GM19193 (cell line): ENCODE data around the gene BAIAP3.
A peak's percentile ranks its signal among the peaks of the same experiment; 100 is the strongest.

ENCODE experiments used
- POLR2A ChIP-seq: IDR thresholded peaks from 4 replicates; pipeline ENCODE4 v1.6.1; 2011; ENCODE audit not compliant: insufficient read depth, insufficient read length; ENCODE audit errors: extremely low read depth

The BAIAP3 gene

DNA sequence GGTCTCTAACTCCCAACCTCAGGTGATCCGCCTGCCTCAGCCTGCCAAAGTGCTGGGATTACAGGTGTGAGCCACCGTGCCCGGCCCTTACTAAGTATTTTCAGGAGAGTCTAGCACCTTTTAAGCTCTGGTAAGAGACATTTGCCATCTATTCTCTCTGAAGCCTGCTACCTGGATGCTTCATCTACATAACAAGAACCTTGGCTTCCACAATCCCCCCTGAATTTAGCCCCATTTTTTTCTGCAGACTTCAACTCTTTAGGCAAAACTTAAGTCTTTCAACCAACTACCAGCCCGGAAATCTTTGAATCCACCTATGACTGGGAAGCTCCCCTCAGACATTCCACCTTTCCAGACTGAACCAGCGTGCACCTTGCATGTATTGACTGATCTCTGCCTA lies 38.0 kb upstream of the BAIAP3 start:
- TF ChIP-seq POLR2A: no peak

DNA sequence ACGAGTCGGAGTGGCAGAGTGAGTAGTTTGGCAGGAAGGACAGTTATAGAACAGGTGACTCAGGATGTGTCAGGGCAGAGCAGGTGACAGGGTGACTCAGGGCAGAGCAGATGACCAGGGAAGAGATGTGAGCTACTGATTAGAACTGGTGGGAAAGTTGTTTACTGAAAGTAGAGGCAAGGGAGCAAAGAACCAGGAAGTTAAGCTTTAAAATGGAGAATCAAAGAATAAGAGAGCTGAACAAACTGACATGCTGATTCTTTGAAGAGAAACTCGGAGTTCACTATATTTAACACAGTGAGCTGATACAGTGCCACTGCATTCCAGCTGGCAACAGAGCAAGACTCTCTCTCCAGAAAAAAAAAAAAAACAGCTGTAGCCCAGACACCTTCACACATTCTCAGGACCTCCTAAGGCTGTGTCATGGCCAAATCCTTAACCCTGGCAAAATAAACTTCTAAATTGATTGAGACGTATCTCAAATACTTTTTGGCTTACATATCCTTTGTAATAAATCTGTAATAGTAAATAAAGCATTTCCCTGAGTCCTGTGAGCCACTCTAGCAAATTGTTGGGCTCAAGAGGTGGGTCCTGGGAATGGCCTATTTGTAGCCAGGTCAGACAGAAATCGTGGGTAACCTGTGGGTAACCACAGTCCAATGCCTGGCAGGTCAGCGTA lies 36.3 kb upstream of the BAIAP3 start:
- TF ChIP-seq POLR2A: no peak

DNA sequence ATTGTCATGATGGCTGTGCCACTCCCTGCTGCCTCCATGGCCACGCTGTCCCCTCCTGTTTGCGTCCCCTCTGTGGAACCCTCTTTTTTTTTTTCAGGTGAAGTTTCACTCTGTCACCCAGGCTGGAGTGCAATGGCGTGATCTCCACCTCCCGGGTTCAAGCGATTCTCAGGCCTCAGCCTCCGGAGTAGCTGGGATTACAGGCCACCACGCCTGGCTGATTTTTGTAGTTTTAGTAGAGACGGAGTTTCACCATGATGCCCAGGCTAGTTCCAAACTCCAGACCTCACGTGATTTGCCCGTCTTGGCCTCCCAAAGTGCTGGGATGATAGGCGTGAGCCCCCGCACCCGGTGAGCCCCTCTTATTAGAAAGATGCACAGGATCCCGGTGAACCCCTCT lies 35.0 kb upstream of the BAIAP3 start:
- TF ChIP-seq POLR2A: no peak

DNA sequence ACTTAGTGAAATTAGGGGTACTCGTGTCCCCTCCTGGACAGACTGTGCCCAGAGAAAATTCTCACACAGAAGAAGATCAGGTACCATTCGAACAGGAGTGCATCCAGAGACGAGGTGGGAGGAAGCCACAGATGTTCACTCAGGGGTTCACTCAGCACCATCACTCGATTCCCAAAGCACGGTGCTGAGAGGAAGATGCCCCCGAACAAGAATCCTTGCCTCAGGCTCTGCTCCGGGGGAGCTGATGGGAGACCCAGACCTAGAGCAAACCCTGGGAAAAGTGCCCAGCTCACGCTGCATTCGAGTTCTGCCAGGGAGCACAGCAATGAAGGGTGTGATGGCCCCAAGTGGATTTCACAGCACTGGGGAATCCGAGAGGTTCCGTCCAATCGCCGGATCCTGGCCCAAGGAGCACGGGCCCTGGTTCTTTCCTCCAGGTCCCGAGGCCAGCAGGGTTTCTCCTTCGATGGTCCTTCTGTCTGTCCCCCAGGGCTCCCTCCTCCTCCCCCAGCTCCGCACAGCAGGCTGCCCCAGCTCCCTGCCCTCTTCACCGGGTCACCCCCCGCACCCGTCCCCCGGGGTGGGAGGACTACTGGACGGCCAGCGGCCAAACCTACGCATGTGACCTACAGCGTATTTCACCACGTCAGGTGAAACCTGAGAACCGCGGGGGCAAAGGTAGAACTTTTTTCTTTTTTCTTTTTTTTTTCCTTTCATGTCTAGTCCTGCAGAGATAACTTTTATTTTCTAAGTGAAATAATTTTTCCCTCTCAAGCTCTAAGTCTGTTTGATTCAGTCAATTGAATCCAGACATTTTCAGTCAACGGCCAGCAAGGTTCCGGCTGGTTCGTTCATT lies 34.2 kb upstream of the BAIAP3 start:
- TF ChIP-seq POLR2A: no peak

DNA sequence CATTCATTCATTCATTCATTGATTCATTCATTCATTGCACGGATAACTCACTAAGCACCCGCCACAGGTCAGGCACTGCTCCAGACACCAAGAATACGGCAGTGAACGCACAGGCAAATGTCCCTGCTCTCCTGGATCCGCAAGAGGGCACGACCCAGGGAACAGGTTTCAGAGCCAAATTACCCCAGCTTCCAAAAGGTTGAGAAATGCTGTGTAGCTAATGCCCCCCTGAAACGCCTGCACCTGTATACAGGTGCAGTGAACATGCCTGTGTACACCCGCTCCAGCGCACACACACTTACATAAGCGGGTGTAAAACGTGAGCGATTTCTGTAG lies 33.6 kb upstream of the BAIAP3 start:
- no peak for TF ChIP-seq POLR2A

DNA sequence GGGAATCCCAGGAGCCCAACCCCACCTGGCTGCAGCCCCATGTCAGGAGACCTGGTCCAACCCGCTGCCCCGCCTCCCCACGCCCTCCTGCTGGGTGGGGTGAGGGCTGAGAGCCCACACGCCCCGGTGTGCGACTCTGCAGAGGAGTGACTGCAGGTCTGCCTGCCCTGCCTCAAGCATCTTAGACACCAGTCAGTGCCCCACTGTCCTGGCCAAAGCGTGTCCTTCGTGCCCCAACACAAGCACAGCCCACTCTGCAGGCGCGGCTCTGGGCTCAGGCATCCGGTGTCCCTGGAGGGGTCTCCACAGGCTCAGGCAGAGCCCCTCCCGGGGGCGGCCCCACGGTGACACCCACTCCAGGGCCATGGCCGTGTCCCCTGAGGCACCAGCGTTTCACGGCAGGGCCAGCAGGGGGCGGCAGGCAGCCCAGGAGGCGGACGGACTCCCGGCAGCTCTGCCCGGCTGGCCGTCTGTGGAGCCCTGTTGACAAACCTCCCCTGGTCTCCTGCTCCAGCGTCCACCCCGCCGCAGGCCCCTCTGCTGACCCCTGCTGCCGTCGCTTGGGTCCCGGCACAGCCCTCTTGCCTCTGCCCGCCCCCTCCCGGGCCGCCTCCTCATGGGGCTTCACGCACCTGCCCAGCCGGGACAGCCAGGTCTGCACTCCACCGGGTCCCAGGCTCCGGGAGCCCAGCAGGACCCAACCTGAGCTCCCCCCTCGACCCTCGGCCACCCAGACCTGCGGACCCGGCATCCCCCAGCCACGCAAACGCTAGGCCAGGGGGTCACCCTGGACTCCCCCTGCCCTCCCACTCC lies 32.6 kb upstream of the BAIAP3 start:
- no peak for TF ChIP-seq POLR2A

DNA sequence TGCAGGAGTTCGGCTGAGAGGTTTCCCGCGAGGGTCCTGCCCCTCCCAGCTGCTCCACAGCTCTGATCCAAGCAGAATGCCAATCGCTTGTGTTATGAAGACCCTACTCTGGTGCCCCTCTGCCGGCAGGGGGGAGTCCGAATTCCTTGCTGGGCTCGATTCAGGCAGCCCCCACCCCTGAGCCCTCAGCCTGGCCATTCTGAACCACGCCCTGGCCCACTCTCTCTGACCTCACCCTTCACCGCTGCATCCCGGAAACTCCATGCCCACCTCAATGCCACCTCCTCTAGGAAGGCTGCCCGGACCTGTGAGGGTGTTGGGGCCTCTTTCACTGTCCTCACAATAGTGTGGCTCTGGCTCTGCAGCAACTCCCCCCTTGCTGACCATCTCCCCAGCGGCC lies 31.9 kb upstream of the BAIAP3 start:
- no peak for TF ChIP-seq POLR2A

DNA sequence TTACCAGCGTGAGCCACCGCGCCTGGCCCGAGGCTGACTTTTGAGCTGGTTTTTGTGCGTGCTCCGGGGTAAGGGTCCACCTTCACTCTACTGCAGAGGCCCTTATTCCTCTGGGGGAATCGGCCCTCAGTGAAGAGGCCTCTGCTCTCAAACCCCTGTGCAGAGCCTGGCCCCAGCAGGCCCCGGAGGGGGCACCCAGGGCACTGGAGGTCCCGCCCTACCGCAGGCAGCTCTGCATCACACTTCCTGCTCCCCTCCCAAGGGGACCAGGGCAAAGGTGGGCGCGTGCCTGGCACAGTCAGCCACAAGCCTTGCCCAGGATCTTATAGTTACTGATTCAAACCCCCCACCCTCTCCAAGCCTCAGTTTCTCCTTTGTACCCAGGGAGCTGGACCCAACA lies 27.6 kb upstream of the BAIAP3 start:
- TF ChIP-seq POLR2A: no peak

DNA sequence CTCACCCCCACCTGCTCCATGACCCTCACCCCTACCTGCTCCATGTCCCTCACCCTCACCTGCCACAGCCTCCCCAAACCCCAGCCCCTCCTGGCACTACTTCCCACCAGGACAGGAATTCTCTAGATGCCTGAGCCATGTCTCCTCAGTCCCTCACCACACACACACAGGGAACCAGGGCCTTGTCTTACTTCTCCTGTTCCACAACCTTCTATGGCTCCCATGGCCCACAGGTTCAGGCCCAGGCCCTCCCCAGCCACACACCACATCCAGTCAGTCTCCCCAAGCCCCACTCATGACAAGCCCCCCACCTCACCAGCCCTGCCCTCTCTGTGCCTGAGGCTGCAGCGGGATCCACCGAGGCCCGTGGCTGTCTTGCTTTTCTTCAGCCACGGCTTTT lies 27.1 kb upstream of the BAIAP3 start:
- no peak for TF ChIP-seq POLR2A

DNA sequence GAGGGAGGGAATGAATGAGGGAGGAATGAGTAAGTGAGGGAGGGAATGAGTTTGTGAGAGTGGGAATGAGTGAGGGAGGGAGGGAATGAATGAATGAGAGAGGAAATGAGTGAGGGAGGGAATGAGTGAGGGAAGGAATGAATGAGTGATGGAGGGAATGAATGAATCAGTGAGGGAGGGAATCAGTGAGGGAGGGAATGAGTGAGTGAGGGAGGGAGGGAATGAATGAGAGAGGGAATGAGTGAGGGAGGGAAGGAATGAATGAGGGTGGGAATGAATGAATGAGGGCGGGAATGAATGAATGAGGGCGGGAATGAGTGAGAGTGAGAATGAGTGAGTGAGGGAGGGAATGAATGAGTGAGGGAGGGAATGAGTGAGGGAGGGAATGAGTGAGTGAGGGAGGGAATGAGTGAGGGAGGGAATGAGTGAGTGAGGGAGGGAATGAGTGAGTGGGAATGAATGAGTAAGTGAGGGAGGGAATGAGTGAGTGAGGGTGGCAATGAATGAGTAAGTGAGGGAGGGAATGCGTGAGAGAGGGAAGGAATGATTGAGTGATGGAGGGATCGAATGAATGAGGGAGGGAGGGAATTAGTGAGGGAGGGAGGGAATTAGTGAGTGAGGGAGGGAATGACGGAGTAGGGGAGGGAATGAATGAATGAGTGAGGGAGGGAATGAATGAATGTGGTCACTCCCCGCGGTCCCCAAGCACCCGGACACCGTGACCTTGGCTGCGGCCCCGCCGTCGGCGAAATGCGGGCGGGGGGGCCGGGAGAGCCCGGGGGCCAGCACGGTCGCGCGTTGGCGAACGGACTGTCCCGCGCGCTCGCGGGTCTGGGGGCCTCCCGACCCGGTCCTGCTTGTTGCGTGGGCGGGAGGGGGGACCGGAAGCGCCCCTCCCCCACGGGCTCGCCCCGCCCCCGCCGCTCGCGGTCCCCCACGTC lies 25.1 kb upstream of the BAIAP3 start:
- TF ChIP-seq POLR2A: peak; percentile 67

DNA sequence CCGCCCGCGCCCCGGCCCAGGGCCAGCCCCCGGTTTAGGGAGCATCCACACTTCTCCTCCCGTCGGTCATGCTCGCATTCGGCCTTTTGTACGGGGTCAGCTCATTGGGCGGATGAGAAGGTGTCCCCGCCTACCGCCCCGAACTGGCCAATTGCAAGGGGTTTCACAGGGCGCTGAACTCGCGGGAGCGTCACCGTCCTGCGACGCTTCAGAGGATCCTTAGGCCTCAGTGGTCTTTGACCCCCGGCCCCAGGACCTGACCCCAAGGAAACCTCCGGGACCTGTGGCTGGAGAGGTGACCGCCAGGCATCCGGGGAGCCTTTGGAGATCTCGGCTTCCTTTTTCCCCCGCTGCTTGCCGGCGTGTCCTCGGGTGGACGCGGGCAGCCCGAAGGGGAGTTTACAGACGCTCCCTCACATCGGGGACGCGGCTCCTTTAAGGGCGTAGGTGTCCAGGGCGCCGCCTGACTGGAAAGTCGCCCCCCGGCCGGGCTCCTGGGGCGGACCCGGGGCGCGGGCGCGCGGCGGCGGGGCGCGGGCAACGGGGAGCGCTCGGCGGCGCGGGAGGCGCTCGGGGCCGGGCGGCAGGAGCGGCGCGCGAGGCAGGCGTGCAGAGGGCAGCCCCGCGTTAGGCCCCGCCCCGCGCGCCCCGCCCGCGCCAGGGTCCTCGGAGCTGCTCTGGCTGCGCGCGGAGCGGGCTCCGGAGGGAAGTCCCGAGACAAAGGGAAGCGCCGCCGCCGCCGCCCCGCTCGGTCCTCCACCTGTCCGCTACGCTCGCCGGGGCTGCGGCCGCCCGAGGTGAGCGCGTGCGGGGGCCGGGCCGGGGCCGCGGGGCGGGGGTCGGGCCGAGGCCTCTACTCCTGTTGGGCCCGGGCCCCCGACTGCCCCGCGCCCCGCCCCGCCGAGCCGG lies 24.2 kb upstream of the BAIAP3 start, which contains the start of gene UBE2I:
Gene UBE2I, plus strand, starts transcription at position 660 of the 909 bp plus-strand sequence. CDS start 4,395 bp downstream, outside the sequence.
- peak; percentile 72 for TF ChIP-seq POLR2A

DNA sequence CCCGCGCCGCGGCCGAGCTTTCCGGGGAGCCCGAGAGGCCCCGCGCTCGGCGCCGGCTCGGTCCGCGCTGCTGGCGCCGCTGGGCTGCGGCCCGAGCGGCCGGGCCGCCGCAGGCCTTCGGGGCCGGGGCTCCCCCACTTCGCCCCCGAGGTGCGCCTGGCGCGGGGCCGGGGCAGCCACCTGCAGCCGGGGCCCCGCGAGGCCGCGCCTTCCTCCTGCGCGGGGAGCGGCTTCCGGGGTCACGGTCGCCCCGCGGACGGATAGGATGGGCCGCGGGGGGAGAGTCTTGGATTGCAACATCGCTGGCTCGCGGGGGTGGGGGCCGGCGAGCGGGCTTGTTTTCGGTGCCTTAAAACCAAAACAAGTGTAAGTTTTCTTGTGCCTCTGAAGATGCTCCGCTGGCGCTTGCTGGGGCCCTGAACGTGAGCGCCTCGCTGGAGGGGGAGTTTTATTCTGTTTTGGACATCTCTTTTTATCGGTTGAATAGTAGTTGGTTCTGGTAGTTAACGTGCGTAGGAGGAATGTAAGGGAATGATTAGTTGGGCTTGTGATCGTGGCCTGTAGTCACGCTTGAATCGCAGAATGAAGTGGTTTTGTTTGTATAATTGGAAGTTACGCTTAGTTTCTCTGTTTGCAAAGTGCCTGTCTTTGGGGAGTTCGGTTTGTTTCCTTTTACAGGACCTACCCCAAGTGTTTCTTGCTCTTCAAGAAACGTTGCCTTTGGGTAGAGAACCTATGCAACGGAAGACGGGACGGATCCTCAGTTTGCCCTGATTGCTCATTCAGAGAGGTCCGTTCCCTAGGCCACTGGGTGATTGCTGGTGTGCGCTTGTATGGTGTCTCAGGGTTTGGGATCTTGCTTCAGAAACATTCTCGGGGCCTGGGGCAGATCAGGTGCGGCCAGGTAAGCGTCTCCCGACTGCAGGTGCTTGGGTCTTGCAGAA lies 23.3 kb upstream of the BAIAP3 start:
- no peak for TF ChIP-seq POLR2A
